A673 (cell line): Measurements from ENCODE around the gene TPPP. TPM values are rescaled to one million over a fixed set of nuclear protein-coding genes. Genes with fewer than 3 reads are reported as not detected.
"Not testable (repeated sequence)": the region's sequence is repeated elsewhere in the genome, so short reads cannot be mapped to it uniquely, and the experiment has no call there.

Experiments
- BruUV-seq: library from RNA; stranded (reverse); fragments of 400-500 nt; replicated peaks from 2 replicates; lab custom pipeline; 2021; lab: Mats Ljungman, UMichigan
- CTCF ChIA-PET: fragments of 300-600 bp; sonication (Branson Sonifier 250); formaldehyde crosslinking; loops from one replicate; lab custom pipeline; 2022; ENCODE audit warnings: antibody characterized with exemption; lab: Charles Lee
- POLR2A ChIA-PET: fragments of 300-600 bp; sonication (Branson Sonifier 250); formaldehyde crosslinking; loops from one replicate; lab custom pipeline; 2022; ENCODE audit warnings: antibody characterized with exemption; ENCODE audit not compliant: low non-redundant PET; lab: Charles Lee
- DNase-seq: peaks from one replicate; pipeline ENCODE4 v3.0.0-alpha.2; 2015; ENCODE audit warnings: low spot score
- H3K27ac ChIP-seq: fragments of 200-600 bp; sonication (generic); 2 replicates; pipeline ENCODE4 v1.5.1; 2016; ENCODE audit warnings: mixed run types, low read depth, mild to moderate bottlenecking, mixed read lengths, antibody characterized with exemption, low read length; ENCODE audit not compliant: poor library complexity, severe bottlenecking
- H3K27me3 ChIP-seq: fragments of 200-600 bp; sonication (generic); replicated peaks from 2 replicates; pipeline ENCODE4 v1.6.1; 2017; ENCODE audit warnings: mixed run types, low read depth, mild to moderate bottlenecking, mixed read lengths, antibody characterized with exemption, low read length; ENCODE audit not compliant: insufficient read depth, poor library complexity
- H3K36me3 ChIP-seq: fragments of 200-600 bp; sonication (generic); 2 replicates; pipeline ENCODE4 v1.6.1; 2016; ENCODE audit warnings: mixed run types, mild to moderate bottlenecking, mixed read lengths, antibody characterized with exemption, low read length; ENCODE audit not compliant: insufficient read depth, poor library complexity, severe bottlenecking
- H3K4me1 ChIP-seq: fragments of 200-600 bp; sonication (generic); 2 replicates; pipeline ENCODE4 v1.6.1; 2017; ENCODE audit warnings: mixed run types, mild to moderate bottlenecking, mixed read lengths, antibody characterized with exemption, low read length; ENCODE audit not compliant: insufficient read depth, poor library complexity, severe bottlenecking
- H3K4me3 ChIP-seq: fragments of 200-600 bp; sonication (generic); 2 replicates; pipeline ENCODE4 v1.5.1; 2016; ENCODE audit warnings: low read depth, mixed run types, mild to moderate bottlenecking, mixed read lengths, low read length; ENCODE audit not compliant: poor library complexity, severe bottlenecking
- H3K9me3 ChIP-seq: fragments of 200-600 bp; sonication (generic); 2 replicates; pipeline ENCODE4 v1.6.1; 2016; ENCODE audit warnings: mixed run types, low read depth, mild to moderate bottlenecking, mixed read lengths, antibody characterized with exemption, low read length; ENCODE audit not compliant: poor library complexity, severe bottlenecking
- EZH2 ChIP-seq: fragments of 200-600 bp; sonication (generic); IDR thresholded peaks from 2 replicates; pipeline ENCODE4 v1.6.1; 2017; ENCODE audit warnings: borderline replicate concordance, low read depth, mild to moderate bottlenecking, mixed read lengths, antibody characterized with exemption, low read length; ENCODE audit not compliant: poor library complexity, severe bottlenecking
- intact Hi-C: fragments of 100-400 bp; cut with micrococcal nuclease; formaldehyde crosslinking; loops from one replicate; pipeline ENCODE4 v1.10.0; 2022; ENCODE audit not compliant: unreplicated experiment
- total RNA-seq: library from RNA; stranded (reverse); gene quantifications from 2 replicates; pipeline ENCODE4 v1.2.3, GENCODE V29; 2021
- TF ChIP-seq, protein P1 (sequence below): fragments of 300-800, 200-600 bp; sonication (generic); conservative IDR thresholded peaks from 2 replicates; pipeline ENCODE4 v1.5.1; 2017; ENCODE audit warnings: low read depth, mild to moderate bottlenecking, antibody characterized with exemption, low read length, moderate library complexity, mixed read lengths

Gene TPPP
- total RNA-seq, 1 experiment from 2014 or later: 0.19 TPM

DNA sequence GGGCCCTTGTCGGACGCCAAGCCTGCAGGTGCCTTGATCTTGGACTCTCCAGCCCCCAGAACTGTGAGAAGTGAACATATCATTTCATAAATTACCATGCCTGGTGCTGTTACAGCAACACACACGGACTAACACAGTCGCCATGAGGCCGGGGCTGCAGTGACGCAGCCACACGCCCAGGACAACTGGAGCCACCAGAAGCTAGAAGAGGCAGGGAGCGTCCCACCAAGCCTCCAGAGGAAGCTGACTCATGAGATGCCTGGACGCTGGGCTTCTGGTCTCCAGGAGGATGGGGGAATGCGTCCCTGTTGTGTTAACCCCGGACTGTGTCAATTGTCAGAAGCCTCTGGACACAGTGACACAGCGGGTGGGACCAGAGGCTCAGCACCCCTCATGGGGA is 6.2 kb downstream of the TPPP start:
- H3K27me3 ChIP-seq, H3K36me3 ChIP-seq, intact Hi-C loops, BruUV-seq, H3K4me3 ChIP-seq, H3K4me1 ChIP-seq, DNase-seq, POLR2A ChIA-PET, H3K9me3 ChIP-seq, H3K27ac ChIP-seq, CTCF ChIA-PET: not testable (repeated sequence)

DNA sequence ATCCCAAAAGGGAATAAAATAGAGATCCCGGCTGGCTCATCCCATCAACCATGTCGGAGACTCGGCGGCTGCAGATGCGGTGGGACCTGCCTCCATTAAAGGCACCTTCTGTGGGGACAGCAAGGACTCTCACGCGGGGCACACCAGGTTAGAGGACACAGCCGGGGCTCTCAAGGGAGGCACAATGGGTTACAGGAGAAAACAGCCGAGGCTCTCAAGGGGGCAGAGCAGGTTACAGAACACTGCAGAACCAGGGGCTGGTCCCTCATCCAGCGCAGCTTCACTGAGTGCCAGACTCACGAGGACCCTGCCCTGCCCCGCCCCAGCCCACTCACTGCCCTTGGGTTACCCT is 7.0 kb downstream of the TPPP start:
- DNase-seq, H3K27me3 ChIP-seq, intact Hi-C loops, BruUV-seq, H3K9me3 ChIP-seq, POLR2A ChIA-PET, H3K4me3 ChIP-seq, H3K4me1 ChIP-seq, CTCF ChIA-PET, H3K27ac ChIP-seq, H3K36me3 ChIP-seq: not testable (repeated sequence)

DNA sequence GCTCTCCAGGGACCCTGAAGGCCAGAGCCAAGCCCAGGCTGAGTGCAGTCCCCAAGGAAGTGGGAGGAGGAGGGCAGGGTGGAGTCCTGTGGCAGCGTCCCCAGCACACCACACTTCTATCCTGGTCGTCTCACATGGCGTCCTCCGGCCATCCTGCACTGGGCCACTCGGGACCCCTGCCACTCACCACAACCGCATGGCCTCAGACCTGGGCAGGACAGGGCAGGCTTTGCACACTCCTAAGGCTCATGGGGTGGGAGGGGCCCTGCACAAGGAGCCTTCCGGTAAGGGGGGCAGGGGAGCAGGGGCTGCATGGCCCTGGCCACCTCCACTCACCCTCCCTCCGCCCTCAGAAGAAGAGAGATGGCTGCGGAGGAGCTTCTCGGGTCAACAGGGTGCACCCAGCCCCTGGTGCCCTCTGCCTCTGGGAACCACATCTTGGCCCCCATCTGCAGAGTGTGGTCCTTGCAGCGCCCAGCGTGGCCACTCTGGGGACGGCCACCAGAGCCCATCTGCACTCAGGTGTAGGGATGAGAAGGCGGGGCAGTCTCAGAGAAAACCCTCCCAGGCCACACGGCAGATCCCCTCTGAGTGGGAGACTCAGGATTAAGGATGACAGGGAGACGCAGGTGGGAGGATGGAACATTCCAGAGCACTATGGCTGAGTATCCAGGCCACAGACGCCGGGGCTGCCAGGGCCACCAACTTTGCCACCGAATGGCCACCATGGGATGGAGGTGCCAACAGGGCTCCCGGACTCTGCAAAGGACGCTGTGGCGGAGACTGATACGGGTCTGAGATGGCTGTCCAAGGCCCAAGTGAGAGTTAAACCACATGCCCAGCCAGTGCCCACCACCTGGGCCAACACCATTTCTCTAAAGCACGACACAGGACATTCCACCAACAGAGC is 7.6 kb downstream of the TPPP start:
- Histone ChIP-seq H3K27ac (no peak overlapping the region), H3K4me3 (no peak overlapping the region), H3K9me3 (no peaks in the 10 kb centered on the region), H3K36me3 (no peaks in the 10 kb centered on the region), H3K4me1 (no peaks in the 10 kb centered on the region), H3K27me3 (no peaks in the 10 kb centered on the region)
- CTCF ChIA-PET: no interaction called here
- BruUV-seq: no TSS peak
- POLR2A ChIA-PET: no interaction called here
- DNase-seq: no peak
- intact Hi-C loops: no loop called here
- no peak for TF ChIP-seq EZH2
- TF ChIP-seq, protein P1, sequence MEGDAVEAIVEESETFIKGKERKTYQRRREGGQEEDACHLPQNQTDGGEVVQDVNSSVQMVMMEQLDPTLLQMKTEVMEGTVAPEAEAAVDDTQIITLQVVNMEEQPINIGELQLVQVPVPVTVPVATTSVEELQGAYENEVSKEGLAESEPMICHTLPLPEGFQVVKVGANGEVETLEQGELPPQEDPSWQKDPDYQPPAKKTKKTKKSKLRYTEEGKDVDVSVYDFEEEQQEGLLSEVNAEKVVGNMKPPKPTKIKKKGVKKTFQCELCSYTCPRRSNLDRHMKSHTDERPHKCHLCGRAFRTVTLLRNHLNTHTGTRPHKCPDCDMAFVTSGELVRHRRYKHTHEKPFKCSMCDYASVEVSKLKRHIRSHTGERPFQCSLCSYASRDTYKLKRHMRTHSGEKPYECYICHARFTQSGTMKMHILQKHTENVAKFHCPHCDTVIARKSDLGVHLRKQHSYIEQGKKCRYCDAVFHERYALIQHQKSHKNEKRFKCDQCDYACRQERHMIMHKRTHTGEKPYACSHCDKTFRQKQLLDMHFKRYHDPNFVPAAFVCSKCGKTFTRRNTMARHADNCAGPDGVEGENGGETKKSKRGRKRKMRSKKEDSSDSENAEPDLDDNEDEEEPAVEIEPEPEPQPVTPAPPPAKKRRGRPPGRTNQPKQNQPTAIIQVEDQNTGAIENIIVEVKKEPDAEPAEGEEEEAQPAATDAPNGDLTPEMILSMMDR: no peak

DNA sequence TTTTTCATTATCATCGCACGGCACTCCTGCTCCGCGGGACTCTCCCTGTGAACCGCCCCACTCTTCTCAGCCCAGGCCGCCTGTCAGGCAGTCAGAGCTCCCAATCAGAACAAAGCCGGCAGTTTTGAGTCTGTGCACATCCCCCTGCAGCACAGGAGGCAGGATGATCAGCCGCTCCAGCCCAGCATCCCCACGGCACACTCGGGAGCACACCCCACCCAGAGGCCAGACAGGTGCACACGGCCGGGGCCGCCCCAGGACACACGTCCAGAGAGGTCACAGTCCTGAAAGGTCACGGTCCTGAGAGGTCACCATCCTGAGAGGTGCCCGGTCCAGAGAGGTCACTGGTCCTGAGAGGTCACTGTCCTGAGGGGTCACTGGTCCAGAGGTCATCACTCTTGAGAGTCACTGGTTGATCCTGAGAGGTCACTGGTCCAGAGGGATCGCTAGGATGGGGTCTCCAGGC is 8.4 kb downstream of the TPPP start:
- Histone ChIP-seq H3K4me1 (no peaks in the 10 kb centered on the region), H3K36me3 (no peaks in the 10 kb centered on the region), H3K27ac (no peak overlapping the region), H3K27me3 (no peaks in the 10 kb centered on the region), H3K9me3 (no peaks in the 10 kb centered on the region), H3K4me3 (no peak overlapping the region)
- BruUV-seq: no TSS peak
- POLR2A ChIA-PET: no interaction called here
- no peak for TF ChIP-seq EZH2
- TF ChIP-seq, protein P1: no peak
- DNase-seq: no peak
- CTCF ChIA-PET: no interaction called here
- intact Hi-C loops: loop anchor here (5.0 kb wide), 1 partner anchor 93 kb away; no protein-coding TSS in a partner anchor
